DND-41 (cell line): Measurements from ENCODE around the gene EHBP1.

Source experiments
- ATAC-seq: fragments of 200-7000 bp; cut with Tn5 transposase; 3 replicates; pipeline ENCODE4 v1.9.1; 2021; ENCODE audit warnings: low read depth; ENCODE audit not compliant: insufficient read depth
- DNase-seq: peaks from one replicate; pipeline ENCODE4 v3.0.0-alpha.2; 2020
- H2AFZ ChIP-seq: 2 replicates; pipeline ENCODE4 v1.6.0; 2012; ENCODE audit warnings: low read depth, low read length
- H3K27ac ChIP-seq: 2 replicates; pipeline ENCODE4 v1.5.1; 2012; ENCODE audit warnings: low read length, inconsistent platforms
- H3K27me3 ChIP-seq: fragments of 200-600 bp; sonication (generic); 2 replicates; pipeline ENCODE4 v1.6.0; 2012; ENCODE audit warnings: low read length, mild to moderate bottlenecking, inconsistent platforms; ENCODE audit not compliant: insufficient read depth, poor library complexity
- H3K36me3 ChIP-seq: 2 replicates; pipeline ENCODE4 v1.5.1; 2012; ENCODE audit warnings: low read length, inconsistent platforms; ENCODE audit not compliant: insufficient read depth
- H3K4me1 ChIP-seq: 2 replicates; pipeline ENCODE4 v1.5.1; 2012; ENCODE audit warnings: mild to moderate bottlenecking, low read length; ENCODE audit not compliant: insufficient read depth
- H3K4me2 ChIP-seq: 2 replicates; pipeline ENCODE4 v1.6.0; 2012; ENCODE audit warnings: mild to moderate bottlenecking, moderate library complexity, low read length, inconsistent platforms; ENCODE audit not compliant: insufficient read depth
- H3K4me3 ChIP-seq, 2 experiments: fragments of 200-600 bp in 1 of 2; shearing (Covaris generic) in 1 of 2; 2 replicates each; pipeline ENCODE4 v1.5.1; 2012 to 2016; ENCODE audit warnings: inconsistent platforms in 2 of 2, low read length in 2 of 2, mild to moderate bottlenecking in 2 of 2, low read depth in 1 of 2, moderate library complexity in 1 of 2
- H3K79me2 ChIP-seq: 2 replicates; pipeline ENCODE4 v1.6.0; 2012; ENCODE audit warnings: low read length, inconsistent platforms; ENCODE audit not compliant: insufficient read depth
- H3K9ac ChIP-seq: 2 replicates; pipeline ENCODE4 v1.6.0; 2012; ENCODE audit warnings: low read depth, mild to moderate bottlenecking, inconsistent platforms, low read length, moderate library complexity
- H3K9me3 ChIP-seq: 2 replicates; pipeline ENCODE4 v1.5.1; 2012; ENCODE audit warnings: low read length, moderate library complexity, mild to moderate bottlenecking, inconsistent platforms; ENCODE audit not compliant: insufficient read depth, severe bottlenecking
- H4K20me1 ChIP-seq: 2 replicates; pipeline ENCODE4 v1.6.0; 2012; ENCODE audit warnings: low read length; ENCODE audit not compliant: insufficient read depth
- EZH2 ChIP-seq: IDR thresholded peaks from 3 replicates; pipeline ENCODE4 v1.6.1; 2012; ENCODE audit warnings: borderline replicate concordance, low read depth, mild to moderate bottlenecking, moderate library complexity, low read length, inconsistent platforms; ENCODE audit not compliant: severe bottlenecking
- TF ChIP-seq, protein P1 (sequence below): IDR thresholded peaks from 2 replicates; pipeline ENCODE4 v1.5.1; 2012; ENCODE audit warnings: borderline replicate concordance, low read length, moderate library complexity, mild to moderate bottlenecking; ENCODE audit not compliant: poor library complexity, severe bottlenecking; ENCODE audit errors: extremely low read depth

Gene EHBP1

DNA sequence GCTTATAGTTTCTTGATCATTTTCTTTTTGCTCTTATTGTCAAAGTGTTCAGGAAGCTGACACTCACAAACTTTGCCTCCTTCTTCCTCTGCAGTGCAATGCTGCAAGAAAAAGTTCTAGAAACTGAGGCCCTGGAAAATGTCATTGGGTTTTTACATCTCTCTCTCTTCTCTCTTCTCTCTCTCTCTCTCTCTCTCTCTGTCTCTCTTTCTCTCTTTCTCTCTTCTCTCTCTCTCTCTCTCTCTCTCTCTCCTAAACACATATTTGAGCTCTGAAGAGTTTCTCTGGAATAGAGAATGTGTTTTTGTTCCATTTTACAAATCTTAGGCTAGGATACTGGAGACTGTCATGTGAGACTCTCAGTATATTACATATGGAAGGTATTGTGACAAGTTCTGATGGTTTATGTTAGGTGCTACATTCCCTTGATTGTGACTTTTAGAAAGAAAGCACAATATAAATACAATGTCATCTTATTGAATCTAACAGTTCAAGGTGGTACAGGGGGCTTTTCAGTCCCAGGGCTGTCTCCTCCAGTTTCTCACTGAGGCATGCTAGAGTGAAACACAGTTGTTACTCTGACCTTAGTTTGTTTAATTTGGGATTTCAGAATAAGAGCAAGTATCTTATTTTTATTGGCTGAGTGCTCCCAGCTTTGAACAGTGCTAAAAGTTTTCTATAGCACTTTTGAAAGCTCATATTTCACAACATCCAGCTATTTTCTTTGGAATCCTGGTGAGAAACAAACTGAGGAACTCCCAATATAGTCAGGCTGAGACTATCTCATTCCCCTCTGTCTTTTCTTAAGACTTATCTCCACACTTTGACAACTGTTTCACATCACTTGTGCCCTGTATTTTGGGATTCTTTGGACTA, 41.4 kb upstream of the EHBP1 start:
- Histone ChIP-seq H3K9me3 (no peaks in the 10 kb centered on the region), H3K27ac (no peak overlapping the region), H2AFZ (no peak overlapping the region), H4K20me1 (no peaks in the 10 kb centered on the region), H3K79me2 (no peaks in the 10 kb centered on the region), H3K4me2 (no peak overlapping the region), H3K9ac (no peak overlapping the region), H3K4me3 (no peak overlapping the region), H3K4me1 (no peaks in the 10 kb centered on the region), H3K27me3 (no peaks in the 10 kb centered on the region), H3K36me3 (no peaks in the 10 kb centered on the region)
- TF ChIP-seq, protein P1, sequence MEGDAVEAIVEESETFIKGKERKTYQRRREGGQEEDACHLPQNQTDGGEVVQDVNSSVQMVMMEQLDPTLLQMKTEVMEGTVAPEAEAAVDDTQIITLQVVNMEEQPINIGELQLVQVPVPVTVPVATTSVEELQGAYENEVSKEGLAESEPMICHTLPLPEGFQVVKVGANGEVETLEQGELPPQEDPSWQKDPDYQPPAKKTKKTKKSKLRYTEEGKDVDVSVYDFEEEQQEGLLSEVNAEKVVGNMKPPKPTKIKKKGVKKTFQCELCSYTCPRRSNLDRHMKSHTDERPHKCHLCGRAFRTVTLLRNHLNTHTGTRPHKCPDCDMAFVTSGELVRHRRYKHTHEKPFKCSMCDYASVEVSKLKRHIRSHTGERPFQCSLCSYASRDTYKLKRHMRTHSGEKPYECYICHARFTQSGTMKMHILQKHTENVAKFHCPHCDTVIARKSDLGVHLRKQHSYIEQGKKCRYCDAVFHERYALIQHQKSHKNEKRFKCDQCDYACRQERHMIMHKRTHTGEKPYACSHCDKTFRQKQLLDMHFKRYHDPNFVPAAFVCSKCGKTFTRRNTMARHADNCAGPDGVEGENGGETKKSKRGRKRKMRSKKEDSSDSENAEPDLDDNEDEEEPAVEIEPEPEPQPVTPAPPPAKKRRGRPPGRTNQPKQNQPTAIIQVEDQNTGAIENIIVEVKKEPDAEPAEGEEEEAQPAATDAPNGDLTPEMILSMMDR = no peak
- no peak for TF ChIP-seq EZH2
- DNase-seq (no peak), ATAC-seq (no peak)

DNA sequence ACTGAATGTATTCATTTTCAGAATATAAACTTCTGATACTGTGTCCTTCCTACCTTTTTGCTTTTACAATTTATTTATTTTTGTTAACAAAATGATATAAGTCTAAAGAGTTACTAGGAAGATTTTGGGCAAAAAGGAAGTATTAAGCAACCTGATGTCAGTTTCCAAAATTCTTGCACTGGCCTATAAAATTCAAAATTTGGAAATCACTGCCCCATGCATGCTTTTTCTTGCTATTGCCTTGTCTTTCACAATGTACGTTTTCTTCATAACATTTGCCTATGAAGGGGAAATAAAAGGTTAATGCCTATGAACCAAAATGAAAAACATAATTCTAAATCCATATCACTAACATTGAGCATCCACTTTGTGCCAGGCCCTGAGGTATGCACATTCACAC, 40.1 kb upstream of the EHBP1 start:
- no peak overlapping the region for H3K4me2 ChIP-seq
- no peak overlapping the region for H3K27ac ChIP-seq
- no peak overlapping the region for H3K4me3 ChIP-seq
- H4K20me1 ChIP-seq = no peaks in the 10 kb centered on the region
- no peak overlapping the region for H3K9ac ChIP-seq
- no peaks in the 10 kb centered on the region for H3K27me3 ChIP-seq
- ATAC-seq (no peak), DNase-seq (no peak)
- no peak for TF ChIP-seq EZH2
- TF ChIP-seq, protein P1 = no peak
- no peaks in the 10 kb centered on the region for H3K36me3 ChIP-seq
- no peak overlapping the region for H2AFZ ChIP-seq
- no peaks in the 10 kb centered on the region for H3K79me2 ChIP-seq
- no peaks in the 10 kb centered on the region for H3K4me1 ChIP-seq
- H3K9me3 ChIP-seq = no peaks in the 10 kb centered on the region

DNA sequence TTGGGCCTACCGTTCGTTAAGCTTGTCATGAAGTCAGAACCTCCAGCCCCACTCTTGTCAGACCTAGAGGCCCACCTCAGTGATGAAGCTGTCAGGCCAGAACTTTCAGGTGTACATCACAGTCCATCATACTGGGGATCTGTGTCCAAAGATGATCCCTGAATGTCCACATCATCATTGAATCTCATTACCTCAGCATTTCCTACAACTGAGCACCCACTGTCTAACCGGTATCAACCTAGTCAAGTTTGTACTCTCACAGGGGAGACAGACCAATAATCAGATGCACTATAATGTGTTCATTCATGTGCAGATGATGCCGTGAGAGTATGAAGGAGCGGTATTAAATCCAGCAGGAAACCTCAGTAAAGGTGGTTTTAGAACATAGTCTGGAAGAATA, 36.3 kb upstream of the EHBP1 start:
- ATAC-seq = no peak
- TF ChIP-seq, protein P1 = no peak
- no peak for TF ChIP-seq EZH2
- no peaks in the 10 kb centered on the region for H4K20me1 ChIP-seq

More for the DNA sequence above, 36.3 kb upstream of the EHBP1 start:
- no peaks in the 10 kb centered on the region for H3K9me3 ChIP-seq
- no peaks in the 10 kb centered on the region for H3K27me3 ChIP-seq
- no peak overlapping the region for H3K27ac ChIP-seq
- H2AFZ ChIP-seq = no peak overlapping the region
- no peaks in the 10 kb centered on the region for H3K4me1 ChIP-seq
- H3K79me2 ChIP-seq = no peaks in the 10 kb centered on the region
- no peak overlapping the region for H3K4me2 ChIP-seq
- no peak overlapping the region for H3K9ac ChIP-seq
- H3K4me3 ChIP-seq = no peak overlapping the region
- no peaks in the 10 kb centered on the region for H3K36me3 ChIP-seq
- DNase-seq = no peak
